Hepatocyte (in vitro differentiated cells): ENCODE results near the gene LST1.

Experiments
- CTCF ChIP-seq: fragments of 200-600 bp; sonication (generic); IDR thresholded peaks from 2 replicates; pipeline ENCODE4 v1.5.1; 2016; ENCODE audit warnings: antibody characterized with exemption, mild to moderate bottlenecking; ENCODE audit not compliant: poor library complexity
- EZH2 ChIP-seq: fragments of 200-600 bp; sonication (generic); IDR thresholded peaks from 2 replicates; pipeline ENCODE4 v1.6.1; 2016; ENCODE audit warnings: antibody characterized with exemption, mild to moderate bottlenecking, borderline replicate concordance

DNA sequence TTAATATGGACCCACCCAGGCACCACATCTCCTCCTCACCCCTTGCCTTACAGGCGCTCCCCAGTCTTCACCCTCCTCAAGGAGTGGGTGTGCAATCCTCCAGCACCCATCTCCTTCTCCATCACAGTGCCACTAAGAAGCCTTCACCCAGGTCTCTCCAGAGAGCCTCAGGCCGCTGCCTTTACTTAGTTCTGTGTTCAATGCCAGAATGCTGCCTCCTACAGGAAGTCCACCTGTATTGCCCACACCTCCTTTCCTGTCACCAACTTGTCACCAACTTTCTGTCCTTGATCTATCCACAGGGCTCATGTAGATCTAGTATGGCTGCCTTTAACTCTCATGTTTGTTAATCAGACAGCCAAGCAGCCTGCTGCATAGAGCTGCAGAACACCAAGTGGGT, 586 bp upstream of the LST1 start:
- TF ChIP-seq CTCF, result no peak
- no peak for TF ChIP-seq EZH2
